ENCODE data around the gene PRKG1.

DNA sequence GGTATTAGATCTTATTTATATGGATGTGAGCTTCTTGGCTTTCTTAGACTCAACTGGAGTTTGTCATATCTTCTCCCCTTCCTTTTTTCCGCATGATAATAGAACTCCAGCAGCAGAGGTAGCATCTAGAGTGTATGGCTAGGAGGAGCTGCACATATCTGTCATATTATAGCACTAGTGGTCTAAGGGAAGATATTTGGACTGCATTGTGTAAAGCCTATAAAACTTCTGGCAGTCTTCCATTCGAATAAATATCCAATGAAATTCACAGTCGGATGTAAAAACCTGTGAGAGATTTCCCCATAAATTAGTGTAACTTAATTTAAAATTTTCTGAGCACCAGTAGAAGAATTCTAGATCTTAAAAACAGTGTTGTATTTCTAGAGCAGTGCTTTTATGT lies 123.9 kb downstream of the PRKG1 start:
- TF ChIP-seq POLR2AphosphoS5 (IDR thresholded peaks at IDR 0.05; ENCODE audit: low read depth, low read length) (no peak), SIN3A (IDR thresholded peaks at IDR 0.05; ENCODE audit: borderline replicate concordance, insufficient read depth, low read length) (no peak), TAF1 (IDR thresholded peaks at IDR 0.05; ENCODE audit: borderline replicate concordance, insufficient read depth, low read length) (no peak), FOXP2 (optimal IDR thresholded peaks at IDR 0.05; ENCODE audit: borderline replicate concordance, extremely low read depth, extremely low read length, insufficient read depth) (no peak)
- TF ChIP-seq, protein P1, sequence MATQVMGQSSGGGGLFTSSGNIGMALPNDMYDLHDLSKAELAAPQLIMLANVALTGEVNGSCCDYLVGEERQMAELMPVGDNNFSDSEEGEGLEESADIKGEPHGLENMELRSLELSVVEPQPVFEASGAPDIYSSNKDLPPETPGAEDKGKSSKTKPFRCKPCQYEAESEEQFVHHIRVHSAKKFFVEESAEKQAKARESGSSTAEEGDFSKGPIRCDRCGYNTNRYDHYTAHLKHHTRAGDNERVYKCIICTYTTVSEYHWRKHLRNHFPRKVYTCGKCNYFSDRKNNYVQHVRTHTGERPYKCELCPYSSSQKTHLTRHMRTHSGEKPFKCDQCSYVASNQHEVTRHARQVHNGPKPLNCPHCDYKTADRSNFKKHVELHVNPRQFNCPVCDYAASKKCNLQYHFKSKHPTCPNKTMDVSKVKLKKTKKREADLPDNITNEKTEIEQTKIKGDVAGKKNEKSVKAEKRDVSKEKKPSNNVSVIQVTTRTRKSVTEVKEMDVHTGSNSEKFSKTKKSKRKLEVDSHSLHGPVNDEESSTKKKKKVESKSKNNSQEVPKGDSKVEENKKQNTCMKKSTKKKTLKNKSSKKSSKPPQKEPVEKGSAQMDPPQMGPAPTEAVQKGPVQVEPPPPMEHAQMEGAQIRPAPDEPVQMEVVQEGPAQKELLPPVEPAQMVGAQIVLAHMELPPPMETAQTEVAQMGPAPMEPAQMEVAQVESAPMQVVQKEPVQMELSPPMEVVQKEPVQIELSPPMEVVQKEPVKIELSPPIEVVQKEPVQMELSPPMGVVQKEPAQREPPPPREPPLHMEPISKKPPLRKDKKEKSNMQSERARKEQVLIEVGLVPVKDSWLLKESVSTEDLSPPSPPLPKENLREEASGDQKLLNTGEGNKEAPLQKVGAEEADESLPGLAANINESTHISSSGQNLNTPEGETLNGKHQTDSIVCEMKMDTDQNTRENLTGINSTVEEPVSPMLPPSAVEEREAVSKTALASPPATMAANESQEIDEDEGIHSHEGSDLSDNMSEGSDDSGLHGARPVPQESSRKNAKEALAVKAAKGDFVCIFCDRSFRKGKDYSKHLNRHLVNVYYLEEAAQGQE (IDR thresholded peaks at IDR 0.05; ENCODE audit: insufficient read depth in 1 of 2, low read depth in 2 of 2, low read length in 2 of 2): no peak
